Measurements from ENCODE around the gene TMEM253.

The TMEM253 gene

GRCh38 chr14:21113369-21113768, 12.5 kb downstream of the TMEM253 start:
- ChIA-PET POLR2A (no interaction called here), CTCF (interaction anchor here (2.1 to 14.2 kb wide), 3 partner anchors 8 to 98 kb away, joined by 7 to 684 read pairs (median 49); no protein-coding TSS in a partner anchor)
- no peak overlapping the region for H3K4me3 ChIP-seq (ENCODE audit: low read depth, low read length)
- TF ChIP-seq CTCF (IDR thresholded peaks at IDR 0.05; ENCODE audit: insufficient read depth, low read length, missing control alignments) = no peak
- no peak for DNase-seq (ENCODE audit: low read depth, low spot score)

- TF ChIP-seq CTCF (IDR thresholded peaks at IDR 0.05; ENCODE audit: insufficient read depth, low read length, missing control alignments) = no peak
- no peak for DNase-seq (ENCODE audit: low read depth, low spot score)
- POLR2A ChIA-PET = no interaction called here
- H3K4me3 ChIP-seq (ENCODE audit: low read depth, low read length) = no peak overlapping the region
- CTCF ChIA-PET = interaction anchor here (1.1 to 6.4 kb wide), 2 partner anchors 10 to 14 kb away, joined by 3 to 35 read pairs; no protein-coding TSS in a partner anchor
Measured at GRCh38 chr14:21118933-21119332, 18.1 kb downstream of the TMEM253 start.

GRCh38 chr14:21120686-21121085, 19.8 kb downstream of the TMEM253 start:
- POLR2A ChIA-PET = no interaction called here
- no peak for TF ChIP-seq CTCF (IDR thresholded peaks at IDR 0.05; ENCODE audit: insufficient read depth, low read length, missing control alignments)
- H3K4me3 ChIP-seq (ENCODE audit: low read depth, low read length) = no peak overlapping the region
- CTCF ChIA-PET = interaction anchor here (1.8 to 6.4 kb wide), 2 partner anchors 15 to 16 kb away, joined by 6 to 35 read pairs; no protein-coding TSS in a partner anchor
- DNase-seq (ENCODE audit: low read depth, low spot score) = no peak

- no peak for DNase-seq (ENCODE audit: low read depth, low spot score)
- no peak overlapping the region for H3K4me3 ChIP-seq (ENCODE audit: low read depth, low read length)
- TF ChIP-seq CTCF (IDR thresholded peaks at IDR 0.05; ENCODE audit: insufficient read depth, low read length, missing control alignments) = no peak
- CTCF ChIA-PET = interaction anchor here (1.8 to 6.4 kb wide), 2 partner anchors 15 to 16 kb away, joined by 6 to 35 read pairs; no protein-coding TSS in a partner anchor
- POLR2A ChIA-PET = no interaction called here
Measured at GRCh38 chr14:21121122-21121521, 20.3 kb downstream of the TMEM253 start.

- CTCF ChIA-PET = interaction anchor here (0.8 to 6.4 kb wide), 8 partner anchors 10 to 109 kb away, joined by 3 to 35 read pairs (median 5); no protein-coding TSS in a partner anchor
- H3K4me3 ChIP-seq (ENCODE audit: low read depth, low read length) = no peak overlapping the region
- no peak for TF ChIP-seq CTCF (IDR thresholded peaks at IDR 0.05; ENCODE audit: insufficient read depth, low read length, missing control alignments)
- POLR2A ChIA-PET = no interaction called here
- no peak for DNase-seq (ENCODE audit: low read depth, low spot score)
Measured at GRCh38 chr14:21123429-21123828, 22.6 kb downstream of the TMEM253 start.

- CTCF ChIA-PET = interaction anchor here (1.1 to 1.4 kb wide), 3 partner anchors 11 to 66 kb away, joined by 3 read pairs; no protein-coding TSS in a partner anchor
- TF ChIP-seq CTCF (IDR thresholded peaks at IDR 0.05; ENCODE audit: insufficient read depth, low read length, missing control alignments) = no peak
Measured at GRCh38 chr14:21133901-21134300, 33.0 kb downstream of the TMEM253 start.

More at GRCh38 chr14:21133901-21134300, 33.0 kb downstream of the TMEM253 start:
- POLR2A ChIA-PET = no interaction called here
- DNase-seq (ENCODE audit: low read depth, low spot score) = no peak
- H3K4me3 ChIP-seq (ENCODE audit: low read depth, low read length) = no peak overlapping the region
